Measurements from ENCODE around the gene XRCC4. TPM values are rescaled to one million over a fixed set of nuclear protein-coding genes. Genes with fewer than 3 reads are reported as not detected.

XRCC4 gene
- 11.0 and 21.1 TPM in 2 replicates for total RNA-seq

DNA sequence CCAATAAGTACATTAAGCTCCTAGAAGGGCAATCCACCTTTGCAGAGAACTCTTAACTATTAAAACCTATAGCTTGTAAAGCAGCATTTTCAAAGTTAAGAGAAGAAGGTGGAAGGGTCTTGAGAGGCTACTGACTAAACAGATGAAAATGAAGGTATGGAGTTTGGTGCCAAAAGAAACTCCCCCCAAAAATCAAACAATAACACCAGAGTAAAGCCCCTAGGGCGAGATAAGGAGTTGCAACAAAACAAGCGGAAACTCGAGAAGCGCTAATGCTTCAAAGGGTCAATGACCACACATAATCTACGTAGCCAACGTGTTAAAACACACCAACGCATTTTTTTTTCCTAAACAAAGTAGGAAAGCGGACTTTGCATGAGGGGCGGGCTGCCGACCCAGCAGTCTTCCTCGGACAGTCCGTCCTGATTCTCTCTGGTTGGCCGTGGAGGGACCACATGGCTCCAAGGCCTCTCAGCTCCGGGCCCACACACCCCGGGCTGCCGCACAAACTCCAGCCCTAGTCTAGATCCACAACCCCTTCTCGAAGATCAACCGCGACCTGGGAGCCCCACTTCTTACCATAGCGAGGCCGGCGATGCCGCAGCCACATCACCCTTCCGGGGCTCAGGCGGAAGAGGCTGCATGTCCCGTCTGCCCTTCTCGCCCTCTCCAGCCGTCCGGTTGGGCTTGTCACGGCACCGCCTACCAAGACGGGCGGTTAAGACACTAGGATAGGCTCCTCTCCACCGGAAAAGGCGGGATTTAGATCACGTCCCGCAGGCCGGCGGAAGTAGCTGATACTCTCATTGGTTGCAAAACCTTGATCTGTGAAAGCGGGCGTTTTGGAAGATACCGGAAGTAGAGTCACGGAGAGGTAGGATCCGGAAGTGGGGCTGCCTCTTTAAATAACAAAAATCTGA, at the start of gene XRCC4, which contains the start of gene TMEM167A:
Gene XRCC4 (plus strand): TSS at position 806 of the 920 bp plus-strand sequence. CDS start 27,373 bp downstream, outside the sequence.
Gene TMEM167A (minus strand): TSS at position 653 of the 920 bp plus-strand sequence. CDS start 71 bp downstream, at position 582.

Other genes starting within 250 kb of the XRCC4 start
- gene TMEM167A, start 153 bp upstream of the XRCC4 start, total RNA-seq = 59.0 and 61.5 TPM in 2 replicates